Prostate gland (tissue), 2 donors: ENCODE results near the gene ZNF792. TPM values are rescaled to one million over a fixed set of nuclear protein-coding genes. Genes with fewer than 3 reads are reported as not detected.
A peak's percentile ranks its signal among the peaks of the same experiment; 100 is the strongest.
"Not testable (repeated sequence)": the region's sequence is repeated elsewhere in the genome, so short reads cannot be mapped to it uniquely, and the experiment has no call there.

Experiments
- DNase-seq: peaks from one replicate; pipeline ENCODE4 v3.0.0-alpha.2; 2019; ENCODE audit warnings: low spot score
- H3K27ac ChIP-seq, 2 donors: fragments of 200-600 bp; sonication (generic); 2 replicates each; pipeline ENCODE4 v1.5.1; 2017 to 2019
- H3K27me3 ChIP-seq: fragments of 200-600 bp; sonication (generic); replicated peaks from 2 replicates; pipeline ENCODE4 v1.5.1; 2019; ENCODE audit not compliant: insufficient read depth
- H3K36me3 ChIP-seq, 2 donors: fragments of 200-600 bp; sonication (generic); 1 replicate in 1 of 2; 2 replicates in 1 of 2; pipeline versions ENCODE4 v1.5.1 to v1.8.1; 2017 to 2019
- H3K4me1 ChIP-seq: fragments of 200-600 bp; sonication (generic); replicated peaks from 2 replicates; pipeline ENCODE4 v1.5.1; 2019
- H3K4me3 ChIP-seq, 2 donors: fragments of 200-600 bp; sonication (generic); 2 replicates each; pipeline ENCODE4 v1.5.1; 2017 to 2019
- H3K9me3 ChIP-seq: fragments of 200-600 bp; sonication (generic); 2 replicates; pipeline ENCODE4 v1.5.1; 2017
- POLR2A ChIP-seq: fragments of 450-650 bp; IDR thresholded peaks from one replicate; pipeline ENCODE4 v1.6.1; 2016; ENCODE audit warnings: antibody characterized with exemption, mild to moderate bottlenecking
- POLR2AphosphoS5 ChIP-seq: sonication (generic); formaldehyde crosslinking; IDR thresholded peaks from one replicate; pipeline ENCODE4 v1.6.1; 2017; ENCODE audit warnings: antibody characterized with exemption
- WGBS: methylation state at CpG from one replicate; pipeline ENCODE4 v1.1.5; 2018; 5-methylcytosine and 5-hydroxymethylcytosine counted together
- intact Hi-C: fragments of 100-400 bp; cut with DNase I; formaldehyde crosslinking; loops from one replicate; pipeline ENCODE4 v1.14.2; 2022
- total RNA-seq, 2 donors: library from RNA; depleted of rRNA; stranded (reverse); fragments of >200 nt; gene quantifications; one replicate each; pipeline ENCODE4 v1.1.0, GENCODE V29; 2016
- TF ChIP-seq, protein P1 (sequence below), 4 experiments: fragments of 200-600 bp in 2 of 4; fragments of 450-650 bp in 2 of 4; sonication (generic) in 2 of 4; IDR thresholded peaks; 1 replicate in 3 of 4; 2 replicates in 1 of 4; pipeline ENCODE4 v1.5.1; 2016 to 2019; ENCODE audit warnings: antibody characterized with exemption in 4 of 4, mild to moderate bottlenecking in 2 of 4, moderate library complexity in 2 of 4

Gene ZNF792
- total RNA-seq, 2 donors from 2014 or later: 8.2 to 9.3 TPM

DNA sequence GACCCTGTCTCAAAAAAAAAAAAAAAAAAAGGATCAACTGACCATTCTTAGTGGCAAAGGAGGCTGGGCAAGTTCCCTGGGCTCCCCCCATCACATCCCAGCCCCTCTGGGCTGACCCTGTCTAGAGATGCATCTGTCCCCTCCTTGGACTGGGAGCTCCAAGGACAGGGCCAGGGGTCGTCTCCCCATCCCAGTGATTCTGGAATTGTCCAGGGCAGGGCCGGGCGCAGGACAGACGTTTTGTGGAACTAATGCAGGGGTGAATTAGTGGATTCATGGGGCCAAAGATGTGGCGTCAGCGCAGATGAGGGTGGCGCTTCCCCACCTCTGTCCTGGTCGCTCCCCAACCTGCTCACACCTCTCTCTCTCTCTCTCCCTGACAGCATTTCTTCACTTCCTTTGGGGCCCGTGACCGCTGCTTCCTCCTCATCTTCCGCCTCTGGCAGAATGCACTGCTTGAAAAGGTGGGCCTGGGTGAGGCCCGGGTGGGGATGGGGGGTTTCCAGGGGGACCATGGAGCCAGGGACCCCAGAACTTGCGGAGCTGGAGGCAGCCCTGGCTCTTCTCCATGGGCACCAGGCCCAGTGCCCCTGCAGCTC lies 47.2 kb upstream of the ZNF792 start:
- 79% methylated on average over 13 of the region's 13 CpGs for WGBS
- DNase-seq: no peak
- H3K27ac ChIP-seq: no peak overlapping the region
- TF ChIP-seq POLR2AphosphoS5 (no peak), POLR2A (no peak)
- TF ChIP-seq, protein P1, sequence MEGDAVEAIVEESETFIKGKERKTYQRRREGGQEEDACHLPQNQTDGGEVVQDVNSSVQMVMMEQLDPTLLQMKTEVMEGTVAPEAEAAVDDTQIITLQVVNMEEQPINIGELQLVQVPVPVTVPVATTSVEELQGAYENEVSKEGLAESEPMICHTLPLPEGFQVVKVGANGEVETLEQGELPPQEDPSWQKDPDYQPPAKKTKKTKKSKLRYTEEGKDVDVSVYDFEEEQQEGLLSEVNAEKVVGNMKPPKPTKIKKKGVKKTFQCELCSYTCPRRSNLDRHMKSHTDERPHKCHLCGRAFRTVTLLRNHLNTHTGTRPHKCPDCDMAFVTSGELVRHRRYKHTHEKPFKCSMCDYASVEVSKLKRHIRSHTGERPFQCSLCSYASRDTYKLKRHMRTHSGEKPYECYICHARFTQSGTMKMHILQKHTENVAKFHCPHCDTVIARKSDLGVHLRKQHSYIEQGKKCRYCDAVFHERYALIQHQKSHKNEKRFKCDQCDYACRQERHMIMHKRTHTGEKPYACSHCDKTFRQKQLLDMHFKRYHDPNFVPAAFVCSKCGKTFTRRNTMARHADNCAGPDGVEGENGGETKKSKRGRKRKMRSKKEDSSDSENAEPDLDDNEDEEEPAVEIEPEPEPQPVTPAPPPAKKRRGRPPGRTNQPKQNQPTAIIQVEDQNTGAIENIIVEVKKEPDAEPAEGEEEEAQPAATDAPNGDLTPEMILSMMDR (IDR thresholded peaks at IDR 0.05): no peak
- no peak overlapping the region for H3K4me3 ChIP-seq
- intact Hi-C loops: no loop called here
- H3K36me3 ChIP-seq: peaks cover 4 to 9% of the 10 kb centered on the region in 2 donors
- no peaks in the 10 kb centered on the region for H3K9me3 ChIP-seq
- H3K4me1 ChIP-seq: peaks cover 4% of the 10 kb centered on the region
- no peaks in the 10 kb centered on the region for H3K27me3 ChIP-seq

DNA sequence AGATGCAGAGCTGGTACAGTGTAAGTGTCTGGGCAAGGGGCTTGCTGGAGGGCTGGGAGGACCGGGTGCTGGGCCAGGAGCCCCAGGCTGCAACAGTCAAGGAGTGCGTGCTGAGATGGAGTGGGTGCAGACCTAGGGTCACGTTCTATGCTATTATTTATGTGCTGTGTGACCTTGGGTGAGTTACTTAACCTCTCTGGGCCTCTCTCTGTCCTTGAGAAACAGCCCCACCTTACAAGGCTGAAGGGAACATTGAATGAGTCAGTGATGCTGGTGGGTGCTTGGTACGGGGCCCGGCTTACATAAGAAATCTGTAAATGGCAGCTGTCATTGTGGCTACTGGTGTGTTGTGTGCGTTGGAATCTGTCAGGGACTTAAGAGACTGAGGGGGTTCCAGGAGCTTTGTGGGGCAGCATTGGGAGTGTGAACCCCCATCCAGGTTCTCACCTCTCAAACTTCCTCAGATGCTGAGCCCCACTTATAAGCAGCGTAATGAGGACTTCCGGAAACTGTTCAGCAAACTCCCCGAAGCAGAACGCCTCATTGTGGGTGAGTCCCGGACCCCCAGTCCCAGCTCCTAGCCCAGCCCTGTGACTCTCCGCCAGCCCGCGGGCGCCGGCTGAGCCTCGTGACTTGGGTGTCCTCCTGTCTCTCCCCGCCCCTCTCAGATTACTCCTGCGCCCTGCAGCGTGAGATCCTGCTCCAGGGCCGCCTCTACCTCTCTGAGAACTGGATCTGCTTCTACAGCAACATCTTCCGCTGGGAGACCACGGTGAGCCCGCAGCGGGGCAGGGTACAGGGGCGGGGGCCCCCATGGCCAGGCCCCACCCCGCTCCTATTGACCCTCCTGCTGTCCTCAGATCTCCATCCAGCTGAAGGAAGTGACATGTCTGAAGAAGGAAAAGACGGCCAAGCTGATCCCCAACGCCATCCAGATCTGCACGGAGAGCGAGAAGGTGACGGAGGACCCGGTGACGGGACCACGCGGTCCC lies 45.7 kb upstream of the ZNF792 start:
- Histone ChIP-seq H3K36me3 (peaks cover 0 to 9% of the 10 kb centered on the region in 2 donors), H3K27ac (no peak overlapping the region), H3K4me1 (peaks cover 15% of the 10 kb centered on the region), H3K27me3 (no peaks in the 10 kb centered on the region), H3K4me3 (no peak overlapping the region), H3K9me3 (no peaks in the 10 kb centered on the region)
- intact Hi-C loops: no loop called here
- TF ChIP-seq, protein P1 (IDR thresholded peaks at IDR 0.05): no peak
- TF ChIP-seq POLR2AphosphoS5 (no peak), POLR2A (no peak)
- no peak for DNase-seq
- WGBS: 88% methylated on average over 35 of the region's 36 CpGs

DNA sequence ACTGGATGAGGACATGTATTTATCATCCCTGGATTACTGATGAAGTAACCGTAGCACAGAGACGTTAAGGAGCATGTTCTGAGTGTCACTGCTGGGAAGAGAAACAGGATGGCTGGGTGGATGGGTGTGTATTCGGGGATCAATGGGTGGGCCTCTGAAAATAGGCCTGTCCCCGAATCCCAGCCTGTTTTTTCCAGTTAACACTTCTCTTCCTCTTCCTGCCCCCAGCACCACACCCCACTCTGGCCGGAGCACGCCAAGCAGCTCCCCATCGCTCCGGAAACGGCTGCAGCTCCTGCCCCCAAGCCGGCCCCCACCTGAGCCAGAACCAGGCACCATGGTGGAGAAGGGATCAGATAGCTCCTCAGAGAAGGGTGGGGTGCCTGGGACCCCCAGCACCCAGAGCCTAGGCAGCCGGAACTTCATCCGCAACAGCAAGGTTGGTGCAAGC lies 44.9 kb upstream of the ZNF792 start:
- peaks cover 0 to 9% of the 10 kb centered on the region in 2 donors for H3K36me3 ChIP-seq
- 91% methylated on average over 12 of the region's 12 CpGs for WGBS
- no peaks in the 10 kb centered on the region for H3K9me3 ChIP-seq
- TF ChIP-seq POLR2AphosphoS5 (no peak), POLR2A (no peak)
- TF ChIP-seq, protein P1 (IDR thresholded peaks at IDR 0.05): no peak
- H3K4me1 ChIP-seq: peaks cover 15% of the 10 kb centered on the region
- peak overlapping the region in 1 of 2 donors; percentile 10 for H3K27ac ChIP-seq
- H3K4me3 ChIP-seq: no peak overlapping the region
- DNase-seq: no peak
- H3K27me3 ChIP-seq: no peaks in the 10 kb centered on the region
- intact Hi-C loops: no loop called here

DNA sequence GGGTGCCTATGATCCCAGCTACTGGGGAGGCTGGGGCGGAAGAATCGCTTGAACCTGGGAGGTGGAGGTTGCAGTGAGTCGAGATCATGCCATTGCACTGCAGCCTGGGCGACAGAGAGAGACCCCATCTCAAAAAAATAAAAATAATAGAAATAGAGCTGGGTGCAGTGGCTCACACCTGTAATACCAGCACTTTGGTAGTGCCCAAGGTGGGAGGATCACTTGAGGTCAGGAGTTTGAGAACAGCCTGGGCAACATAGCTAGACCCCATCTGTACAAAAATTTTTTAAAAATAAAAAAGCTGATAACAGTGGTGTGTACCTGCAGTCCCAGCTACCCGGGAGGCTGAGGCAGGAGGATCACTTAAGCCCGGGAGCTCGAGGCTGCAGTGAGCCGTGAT lies 43.4 kb upstream of the ZNF792 start:
- H3K27ac ChIP-seq, H3K4me3 ChIP-seq, H3K36me3 ChIP-seq, intact Hi-C loops, H3K27me3 ChIP-seq, DNase-seq, H3K9me3 ChIP-seq: not testable (repeated sequence)
- H3K4me1 ChIP-seq: peaks cover 15% of the 10 kb centered on the region
- 93% methylated on average over 8 of the region's 8 CpGs for WGBS

DNA sequence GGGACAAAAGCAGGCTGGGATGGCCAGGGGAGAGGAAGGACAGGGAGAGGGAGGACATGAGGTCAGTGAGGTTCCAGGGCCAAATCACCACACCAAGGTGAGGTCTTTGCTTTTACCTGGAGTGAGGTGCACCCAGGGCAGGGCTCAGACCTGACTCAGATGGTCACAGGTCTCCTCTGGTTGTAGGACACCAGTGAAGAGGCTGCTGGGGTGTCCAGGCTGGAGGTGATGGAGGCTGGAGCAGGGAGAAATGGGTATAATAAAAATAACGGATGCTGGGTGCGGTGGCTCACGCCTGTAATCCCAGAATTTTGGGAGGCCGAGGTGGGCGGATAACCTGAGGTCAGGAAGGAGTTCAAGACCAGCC lies 43.0 kb upstream of the ZNF792 start:
- DNase-seq: no peak
- Histone ChIP-seq H3K4me1 (peaks cover 15% of the 10 kb centered on the region), H3K27me3 (no peaks in the 10 kb centered on the region), H3K27ac (peak overlapping the region; percentile 59 to 63), H3K4me3 (no peak overlapping the region), H3K9me3 (no peaks in the 10 kb centered on the region), H3K36me3 (peaks cover 0 to 9% of the 10 kb centered on the region in 2 donors)
- intact Hi-C loops: no loop called here
- TF ChIP-seq POLR2AphosphoS5 (no peak), POLR2A (no peak)
- TF ChIP-seq, protein P1 (IDR thresholded peaks at IDR 0.05): no peak
- 94% methylated on average over 5 of the region's 5 CpGs for WGBS
